ENCODE measurements around the gene AOPEP. TPM values are rescaled to one million over a fixed set of nuclear protein-coding genes. Genes with fewer than 3 reads are reported as not detected.

Gene AOPEP
- total and polyA plus RNA-seq, 2 donors (not counting 3 experiments of a cell fraction or from before 2014, with no cell fraction given) = 20.2 to 41.6 TPM

- H3K4me1 ChIP-seq (ENCODE audit: control insufficient read depth, extremely low read depth, insufficient read depth, low read length) = no peaks in the 10 kb centered on the region
- no peak for DNase-seq (ENCODE audit: low read depth, low spot score)
- no peaks in the 10 kb centered on the region for H3K36me3 ChIP-seq (ENCODE audit: control insufficient read depth in 2 of 2, extremely low read depth in 1 of 2, insufficient read depth in 2 of 2, low read length in 2 of 2)
- no peaks in the 10 kb centered on the region for H3K9me1 ChIP-seq (replicated peaks; ENCODE audit: control insufficient read depth, extremely low read depth, insufficient read depth, low read length)
- no peak overlapping the region for H3K9ac ChIP-seq (replicated peaks; ENCODE audit: extremely low read depth, insufficient read depth, low read length)
- ChIA-PET CTCF (interaction anchor here (0.6 to 6.5 kb wide), 18 partner anchors 8 to 345 kb away, joined by 3 to 134 read pairs (median 4); no protein-coding TSS in a partner anchor), POLR2A (no interaction called here)
- H3K27ac ChIP-seq (ENCODE audit: insufficient read depth, low read depth, low read length) = no peak overlapping the region
- H3K27me3 ChIP-seq (ENCODE audit: control insufficient read depth in 2 of 2, insufficient read depth in 2 of 2, low read length in 2 of 2) = no peaks in the 10 kb centered on the region
- H3K79me2 ChIP-seq (ENCODE audit: control insufficient read depth, insufficient read depth, low read length) = no peaks in the 10 kb centered on the region
- H3K4me3 ChIP-seq (replicated peaks in 1 of 3; ENCODE audit: insufficient read depth in 1 of 3, low read depth in 1 of 3, low read length in 3 of 3) = no peak overlapping the region
- no peaks in the 10 kb centered on the region for H4K20me1 ChIP-seq (replicated peaks; ENCODE audit: control insufficient read depth, extremely low read depth, insufficient read depth, low read length)
- H2AFZ ChIP-seq (ENCODE audit: low read depth, low read length) = no peak overlapping the region
- TF ChIP-seq CTCF (IDR thresholded peaks at IDR 0.05; ENCODE audit: extremely low read depth in 1 of 2, insufficient read depth in 1 of 2, low read depth in 1 of 2, low read length in 2 of 2) (no peak), POLR2AphosphoS5 (IDR thresholded peaks at IDR 0.05; ENCODE audit: insufficient read depth, low read depth, low read length) (no peak), MAX (IDR thresholded peaks at IDR 0.05; ENCODE audit: insufficient read depth, insufficient read length) (no peak), GATA2 (IDR thresholded peaks at IDR 0.05; ENCODE audit: insufficient read depth, insufficient read length, low read depth, low read length) (no peak), JUN (IDR thresholded peaks at IDR 0.05; ENCODE audit: borderline replicate concordance, insufficient read depth, insufficient read length, low read depth) (no peak), MYC (IDR thresholded peaks at IDR 0.05; ENCODE audit: low read depth, low read length) (no peak), FOS (IDR thresholded peaks at IDR 0.05; ENCODE audit: borderline replicate concordance, insufficient read depth, low read length) (no peak), EZH2 (IDR thresholded peaks at IDR 0.05; ENCODE audit: borderline replicate concordance, low read depth, low read length, severe bottlenecking) (no peak), POLR2A (IDR thresholded peaks at IDR 0.05; ENCODE audit: low read depth, low read length) (no peak)
- no peak overlapping the region for H3K4me2 ChIP-seq (ENCODE audit: insufficient read depth, low read length)
- no peaks in the 10 kb centered on the region for H3K9me3 ChIP-seq (replicated peaks; ENCODE audit: control insufficient read depth, insufficient read depth, low read length)
- no TSS peak for BruUV-seq (replicated peaks)
- intact Hi-C loops (cut with micrococcal nuclease) (loop anchor here (1.0 to 5.0 kb wide), 10 partner anchors 63 to 1435 kb away; no protein-coding TSS in a partner anchor), dilution Hi-C loops (cut with MboI; ENCODE audit: extremely low pct_ligation_motif_present, low sequenced_read_pairs) (no loop called here)
- no peak for FAIRE-seq
Observed at GRCh38 chr9:94783928-94784327, 57.4 kb downstream of the AOPEP start.

All from endothelial cell of umbilical vein (primary cell).